C4-2B (cell line): ENCODE results near the gene LMAN2L.

Experiments used
- H3K27ac ChIP-seq: fragments of 450-650 bp; 2 replicates; pipeline ENCODE4 v1.5.1; 2017
- ZFX ChIP-seq: fragments of 450-650 bp; IDR thresholded peaks from 2 replicates; pipeline ENCODE4 v1.6.1; 2017
- TF ChIP-seq, protein P1 (sequence below): fragments of 450-650 bp; conservative IDR thresholded peaks from 2 replicates; pipeline ENCODE4 v1.5.1; 2017; ENCODE audit warnings: mild to moderate bottlenecking

The LMAN2L gene

GRCh38 chr2:96702098-96702785 lies 37.6 kb downstream of the LMAN2L start:
- no peak overlapping the region for H3K27ac ChIP-seq
- TF ChIP-seq, protein P1, sequence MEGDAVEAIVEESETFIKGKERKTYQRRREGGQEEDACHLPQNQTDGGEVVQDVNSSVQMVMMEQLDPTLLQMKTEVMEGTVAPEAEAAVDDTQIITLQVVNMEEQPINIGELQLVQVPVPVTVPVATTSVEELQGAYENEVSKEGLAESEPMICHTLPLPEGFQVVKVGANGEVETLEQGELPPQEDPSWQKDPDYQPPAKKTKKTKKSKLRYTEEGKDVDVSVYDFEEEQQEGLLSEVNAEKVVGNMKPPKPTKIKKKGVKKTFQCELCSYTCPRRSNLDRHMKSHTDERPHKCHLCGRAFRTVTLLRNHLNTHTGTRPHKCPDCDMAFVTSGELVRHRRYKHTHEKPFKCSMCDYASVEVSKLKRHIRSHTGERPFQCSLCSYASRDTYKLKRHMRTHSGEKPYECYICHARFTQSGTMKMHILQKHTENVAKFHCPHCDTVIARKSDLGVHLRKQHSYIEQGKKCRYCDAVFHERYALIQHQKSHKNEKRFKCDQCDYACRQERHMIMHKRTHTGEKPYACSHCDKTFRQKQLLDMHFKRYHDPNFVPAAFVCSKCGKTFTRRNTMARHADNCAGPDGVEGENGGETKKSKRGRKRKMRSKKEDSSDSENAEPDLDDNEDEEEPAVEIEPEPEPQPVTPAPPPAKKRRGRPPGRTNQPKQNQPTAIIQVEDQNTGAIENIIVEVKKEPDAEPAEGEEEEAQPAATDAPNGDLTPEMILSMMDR, result no peak
- no peak for TF ChIP-seq ZFX

GRCh38 chr2:96701636-96702035 lies 38.2 kb downstream of the LMAN2L start:
- TF ChIP-seq, protein P1, result no peak
- TF ChIP-seq ZFX, result no peak

DNA sequence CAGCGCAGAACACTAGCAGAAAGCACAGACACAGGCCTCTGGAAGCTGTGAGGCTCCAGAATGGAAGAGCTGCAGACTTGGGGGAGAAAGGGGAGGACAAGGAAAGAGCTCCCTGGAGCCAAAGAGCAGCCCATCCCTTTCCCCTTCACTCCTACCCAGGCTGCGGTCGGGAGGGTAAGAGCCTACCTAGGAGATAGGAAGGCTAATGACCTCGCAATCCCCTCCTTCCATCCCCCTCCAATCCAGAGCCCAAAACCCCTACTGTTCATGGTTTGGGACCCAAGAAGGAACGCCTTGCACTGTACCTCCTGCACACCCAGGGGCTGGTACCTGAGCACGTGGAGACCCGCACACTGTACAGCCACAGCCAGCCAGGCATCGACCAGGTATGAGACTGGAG lies 39.8 kb downstream of the LMAN2L start:
- no peak for TF ChIP-seq ZFX
- TF ChIP-seq, protein P1, result no peak
- H3K27ac ChIP-seq, result no peak overlapping the region

More at GRCh38 chr2:96701636-96702035, 38.2 kb downstream of the LMAN2L start:
- no peak overlapping the region for H3K27ac ChIP-seq

GRCh38 chr2:96699621-96700020 lies 40.2 kb downstream of the LMAN2L start:
- TF ChIP-seq, protein P1, result no peak
- no peak for TF ChIP-seq ZFX
- no peak overlapping the region for H3K27ac ChIP-seq

DNA sequence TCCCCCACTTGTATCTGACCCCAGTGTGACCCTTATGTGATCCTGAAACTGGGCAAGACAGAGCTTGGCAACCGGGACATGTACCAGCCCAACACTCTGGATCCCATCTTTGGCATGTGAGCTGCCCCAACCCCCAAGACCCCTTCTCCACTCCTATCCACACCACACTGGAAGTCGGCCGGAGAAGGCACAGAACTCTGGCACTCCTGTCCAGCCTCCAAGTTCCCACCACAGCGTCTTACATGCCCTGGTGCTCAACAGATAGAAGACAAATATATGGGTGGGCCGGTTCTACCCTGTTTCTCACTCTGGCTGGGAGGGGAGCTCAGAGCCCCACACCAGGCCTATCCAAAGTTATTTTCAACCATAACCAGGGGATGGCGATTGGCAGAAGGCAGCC lies 40.8 kb downstream of the LMAN2L start:
- no peak overlapping the region for H3K27ac ChIP-seq
- TF ChIP-seq ZFX, result no peak
- TF ChIP-seq, protein P1, result no peak

DNA sequence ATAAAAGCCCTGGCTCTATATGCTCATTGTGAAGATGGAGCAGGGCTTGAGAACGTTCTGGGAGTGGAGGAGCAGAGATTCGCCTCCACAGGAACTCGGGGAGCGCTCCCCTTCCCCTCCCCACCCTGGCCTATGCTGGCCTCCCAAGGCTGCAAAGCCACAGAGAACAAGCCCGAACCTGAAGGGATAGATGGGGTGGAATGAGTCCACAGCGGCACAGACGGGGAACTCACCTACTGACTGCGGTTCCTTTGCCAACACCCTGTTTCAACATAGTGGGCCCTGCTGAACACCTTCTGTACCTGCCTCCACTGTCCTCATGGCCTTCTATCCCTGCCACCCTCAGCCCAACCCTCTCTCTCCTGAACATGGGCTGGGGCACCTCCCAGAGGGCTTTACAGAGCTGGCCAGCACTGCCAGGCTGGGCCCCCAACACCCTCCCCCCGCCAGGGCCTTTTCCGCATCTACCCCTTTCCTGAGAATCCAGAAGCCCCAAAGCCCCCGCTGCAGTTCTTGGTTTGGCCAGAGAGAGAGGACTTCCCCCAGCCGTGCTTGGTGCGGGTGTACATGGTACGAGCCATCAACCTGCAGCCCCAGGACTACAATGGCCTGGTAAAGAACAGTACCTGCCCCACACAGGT lies 41.5 kb downstream of the LMAN2L start:
- H3K27ac ChIP-seq, result no peak overlapping the region
- TF ChIP-seq, protein P1, result no peak
- TF ChIP-seq ZFX, result no peak

DNA sequence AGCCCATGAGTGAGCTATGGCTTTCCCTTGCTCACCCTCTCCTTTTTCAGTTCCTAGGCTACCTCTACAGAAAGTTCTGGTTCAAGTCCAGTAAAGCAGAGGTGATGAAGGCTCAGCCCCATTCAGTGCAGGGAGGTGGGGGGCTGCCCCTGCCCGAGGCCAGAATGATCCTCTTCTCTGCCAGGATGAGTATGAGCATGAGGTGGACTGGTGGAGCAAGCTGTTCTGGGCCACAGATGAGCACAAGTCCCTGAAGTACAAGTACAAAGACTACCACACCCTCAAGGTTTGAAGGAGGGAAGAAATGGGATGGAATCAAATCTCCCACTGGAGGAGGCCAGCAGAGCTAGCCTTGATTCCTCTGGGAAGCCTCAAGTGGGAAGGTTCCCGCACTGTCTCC lies 42.4 kb downstream of the LMAN2L start:
- TF ChIP-seq ZFX, result no peak
- TF ChIP-seq, protein P1, result no peak

More for the DNA sequence above, 42.4 kb downstream of the LMAN2L start:
- no peak overlapping the region for H3K27ac ChIP-seq
